Measurements from ENCODE around the gene GPD1. TPM values are rescaled to one million over a fixed set of nuclear protein-coding genes. Genes with fewer than 3 reads are reported as not detected.

Gene GPD1
- total RNA-seq, 5 donors from 2014 or later (not counting 1 experiment from before 2014, with no cell fraction given): 0.41 to 1.1 (median 0.86) TPM

GRCh38 chr12:50070314-50071060, 33.3 kb upstream of the GPD1 start:
- Histone ChIP-seq H3K4me1 (ENCODE audit: control insufficient read depth in 1 of 2, extremely low read depth in 1 of 2, insufficient read depth in 2 of 2, low read length in 2 of 2) (peaks cover 0 to 13% of the 10 kb centered on the region in 2 experiments), H3K9me3 (no peaks in the 10 kb centered on the region), H3K36me3 (ENCODE audit: control insufficient read depth in 2 of 2, extremely low read depth in 1 of 2, insufficient read depth in 1 of 2, low read length in 1 of 2) (peaks cover 0 to 6% of the 10 kb centered on the region in 2 donors), H3K27me3 (replicated peaks in 1 of 2; ENCODE audit: control insufficient read depth in 2 of 2, extremely low read depth in 1 of 2, insufficient read depth in 2 of 2, low read length in 1 of 2) (peaks cover 0 to 7% of the 10 kb centered on the region in 2 experiments), H3K27ac (ENCODE audit: low read length) (no peak overlapping the region), H3K4me3 (ENCODE audit: control insufficient read depth in 1 of 2, extremely low read depth in 1 of 2, low read length in 1 of 2) (no peak overlapping the region)
- peaks cover 8 to 19% (median 9%) of the 10 kb centered on the region in 3 donors for H3K4me1 Mint-ChIP-seq
- no peak overlapping the region for H3K4me3 Mint-ChIP-seq
- POLR2A ChIA-PET: no interaction called here
- H3K36me3 Mint-ChIP-seq: no peaks in the 10 kb centered on the region
- no peak overlapping the region for H3K27ac Mint-ChIP-seq
- CTCF ChIA-PET: interaction anchor here (0.5 to 2.4 kb wide), 23 partner anchors 8 to 1989 kb away, joined by 3 to 14 read pairs (median 4); partner anchors contain the start of genes CERS5 (in 1 of the 2), COX14 (in 1 of the 2) and SMARCD1 (in 1 of the 2)
- H3K27me3 Mint-ChIP-seq: peaks cover 0 to 3% of the 10 kb centered on the region in 2 donors
- H3K9me3 Mint-ChIP-seq: no peaks in the 10 kb centered on the region
- ATAC-seq (replicated peaks in 1 of 4) (peak; percentile 53 to 65 (median 60)), DNase-seq (peak in 33 of 35 experiments; percentile 8 to 80 (median 53))
- WGBS (ENCODE audit: insufficient coverage): 28% methylated on average over 5 of the region's 9 CpGs

- ATAC-seq (replicated peaks in 1 of 4) (no peak), DNase-seq (no peak)
- H3K36me3 Mint-ChIP-seq: no peaks in the 10 kb centered on the region
- 57% methylated on average over 1 of the region's 10 CpGs for WGBS (ENCODE audit: insufficient coverage)
- no peak overlapping the region for H3K4me3 Mint-ChIP-seq
- no peak overlapping the region for H3K4me3 ChIP-seq (ENCODE audit: control insufficient read depth in 1 of 2, extremely low read depth in 1 of 2, low read length in 1 of 2)
- H3K27me3 Mint-ChIP-seq: peaks cover 0 to 3% of the 10 kb centered on the region in 2 donors
- POLR2A ChIA-PET: no interaction called here
- H3K27me3 ChIP-seq (replicated peaks in 1 of 2; ENCODE audit: control insufficient read depth in 2 of 2, extremely low read depth in 1 of 2, insufficient read depth in 2 of 2, low read length in 1 of 2): peaks cover 0 to 13% of the 10 kb centered on the region in 2 experiments
- no peak overlapping the region for H3K27ac Mint-ChIP-seq
- CTCF ChIA-PET: interaction anchor here in 1 of 2 donors (0.7 to 3.2 kb wide), 2 partner anchors 103 to 126 kb away, joined by 3 to 12 read pairs; no protein-coding TSS in a partner anchor
- no peaks in the 10 kb centered on the region for H3K9me3 Mint-ChIP-seq
- no peak overlapping the region for H3K27ac ChIP-seq (ENCODE audit: low read length)
- H3K4me1 ChIP-seq (ENCODE audit: control insufficient read depth in 1 of 2, extremely low read depth in 1 of 2, insufficient read depth in 2 of 2, low read length in 2 of 2): peaks cover 0 to 14% of the 10 kb centered on the region in 2 experiments
- no peaks in the 10 kb centered on the region for H3K9me3 ChIP-seq
- peaks cover 0 to 6% of the 10 kb centered on the region in 2 donors for H3K36me3 ChIP-seq (ENCODE audit: control insufficient read depth in 2 of 2, extremely low read depth in 1 of 2, insufficient read depth in 1 of 2, low read length in 1 of 2)
- peaks cover 8 to 19% (median 9%) of the 10 kb centered on the region in 3 donors for H3K4me1 Mint-ChIP-seq
Observed at GRCh38 chr12:50072198-50072907, 31.5 kb upstream of the GPD1 start.

- no peaks in the 10 kb centered on the region for H3K9me3 Mint-ChIP-seq
- 64% methylated on average over 3 of the region's 7 CpGs for WGBS (ENCODE audit: insufficient coverage)
- peaks cover 0 to 5% of the 10 kb centered on the region in 2 donors for H3K27me3 Mint-ChIP-seq
- H3K27ac Mint-ChIP-seq: no peak overlapping the region
- H3K4me3 Mint-ChIP-seq: no peak overlapping the region
- Histone ChIP-seq H3K27ac (ENCODE audit: low read length) (no peak overlapping the region), H3K36me3 (ENCODE audit: control insufficient read depth in 2 of 2, extremely low read depth in 1 of 2, insufficient read depth in 1 of 2, low read length in 1 of 2) (peaks cover 0 to 6% of the 10 kb centered on the region in 2 donors), H3K27me3 (replicated peaks in 1 of 2; ENCODE audit: control insufficient read depth in 2 of 2, extremely low read depth in 1 of 2, insufficient read depth in 2 of 2, low read length in 1 of 2) (peaks cover 0 to 13% of the 10 kb centered on the region in 2 experiments), H3K9me3 (no peaks in the 10 kb centered on the region), H3K4me3 (ENCODE audit: control insufficient read depth in 1 of 2, extremely low read depth in 1 of 2, low read length in 1 of 2) (no peak overlapping the region), H3K4me1 (ENCODE audit: control insufficient read depth in 1 of 2, extremely low read depth in 1 of 2, insufficient read depth in 2 of 2, low read length in 2 of 2) (peaks cover 0 to 14% of the 10 kb centered on the region in 2 experiments)
- no peak for ATAC-seq (replicated peaks in 1 of 4)
- H3K36me3 Mint-ChIP-seq: no peaks in the 10 kb centered on the region
- no peak for DNase-seq
- CTCF ChIA-PET: interaction anchor here (1.2 to 3.2 kb wide), 2 partner anchors 48 to 102 kb away, joined by 3 to 12 read pairs; partner anchors contain the start of gene RACGAP1 (in 1 of the 2)
- POLR2A ChIA-PET: no interaction called here
- H3K4me1 Mint-ChIP-seq: peaks cover 8 to 19% (median 9%) of the 10 kb centered on the region in 3 donors
Observed at GRCh38 chr12:50073206-50073605, 30.6 kb upstream of the GPD1 start.

- H3K4me1 ChIP-seq (ENCODE audit: control insufficient read depth in 1 of 2, extremely low read depth in 1 of 2, insufficient read depth in 2 of 2, low read length in 2 of 2): peaks cover 0 to 14% of the 10 kb centered on the region in 2 experiments
- no peaks in the 10 kb centered on the region for H3K9me3 ChIP-seq
- H3K4me1 Mint-ChIP-seq: peaks cover 8 to 19% (median 9%) of the 10 kb centered on the region in 3 donors
- H3K9me3 Mint-ChIP-seq: no peaks in the 10 kb centered on the region
- peaks cover 0 to 6% of the 10 kb centered on the region in 2 donors for H3K36me3 ChIP-seq (ENCODE audit: control insufficient read depth in 2 of 2, extremely low read depth in 1 of 2, insufficient read depth in 1 of 2, low read length in 1 of 2)
- CTCF ChIA-PET: interaction anchor here (0.6 to 3.6 kb wide), 4 partner anchors 12 to 102 kb away, joined by 3 to 19 read pairs (median 8); partner anchors contain the start of genes RACGAP1 (in 1 of the 2) and SMARCD1 (in 1 of the 2)
- POLR2A ChIA-PET: no interaction called here
- peaks cover 0 to 5% of the 10 kb centered on the region in 2 donors for H3K27me3 Mint-ChIP-seq
- DNase-seq (no peak), ATAC-seq (replicated peaks in 1 of 4) (no peak)
- peaks cover 0 to 10% of the 10 kb centered on the region in 2 experiments for H3K27me3 ChIP-seq (replicated peaks in 1 of 2; ENCODE audit: control insufficient read depth in 2 of 2, extremely low read depth in 1 of 2, insufficient read depth in 2 of 2, low read length in 1 of 2)
- H3K27ac ChIP-seq (ENCODE audit: low read length): no peak overlapping the region
- H3K36me3 Mint-ChIP-seq: no peaks in the 10 kb centered on the region
- no peak overlapping the region for H3K27ac Mint-ChIP-seq
- H3K4me3 ChIP-seq (ENCODE audit: control insufficient read depth in 1 of 2, extremely low read depth in 1 of 2, low read length in 1 of 2): no peak overlapping the region
- WGBS (ENCODE audit: insufficient coverage): 86% methylated on average over 10 of the region's 10 CpGs
- H3K4me3 Mint-ChIP-seq: no peak overlapping the region
Observed at GRCh38 chr12:50073712-50074111, 30.1 kb upstream of the GPD1 start.

- no peak overlapping the region for H3K4me3 ChIP-seq (ENCODE audit: control insufficient read depth in 1 of 2, extremely low read depth in 1 of 2, low read length in 1 of 2)
- peaks cover 0 to 6% of the 10 kb centered on the region in 2 donors for H3K36me3 ChIP-seq (ENCODE audit: control insufficient read depth in 2 of 2, extremely low read depth in 1 of 2, insufficient read depth in 1 of 2, low read length in 1 of 2)
- WGBS (ENCODE audit: insufficient coverage): 0% methylated on average over 2 of the region's 9 CpGs
- no peak overlapping the region for H3K27ac ChIP-seq (ENCODE audit: low read length)
- ChIA-PET POLR2A (no interaction called here), CTCF (interaction anchor here (0.6 to 3.6 kb wide), 10 partner anchors 10 to 657 kb away, joined by 3 to 19 read pairs (median 4); partner anchors contain the start of genes COX14 (in 1 of the 2) and SMARCD1 (in 1 of the 2))
- H3K27me3 Mint-ChIP-seq: peaks cover 0 to 5% of the 10 kb centered on the region in 2 donors
- H3K36me3 Mint-ChIP-seq: no peaks in the 10 kb centered on the region
- peaks cover 0 to 8% of the 10 kb centered on the region in 2 experiments for H3K27me3 ChIP-seq (replicated peaks in 1 of 2; ENCODE audit: control insufficient read depth in 2 of 2, extremely low read depth in 1 of 2, insufficient read depth in 2 of 2, low read length in 1 of 2)
- no peaks in the 10 kb centered on the region for H3K9me3 Mint-ChIP-seq
- H3K4me1 ChIP-seq (ENCODE audit: control insufficient read depth in 1 of 2, extremely low read depth in 1 of 2, insufficient read depth in 2 of 2, low read length in 2 of 2): peaks cover 0 to 14% of the 10 kb centered on the region in 2 experiments
- ATAC-seq (replicated peaks in 1 of 4): peak; percentile 89 to 94 (median 92)
- H3K27ac Mint-ChIP-seq: no peak overlapping the region
- H3K9me3 ChIP-seq: no peaks in the 10 kb centered on the region
- DNase-seq: peak; percentile 38 to 88 (median 71)
- peaks cover 8 to 13% (median 9%) of the 10 kb centered on the region in 3 donors for H3K4me1 Mint-ChIP-seq
- no peak overlapping the region for H3K4me3 Mint-ChIP-seq
Observed at GRCh38 chr12:50074936-50075807, 28.6 kb upstream of the GPD1 start.

All from T-cell (primary cell).